T-helper 9 cell (primary cell): ENCODE data around the gene ABCC3.

Experiments
- DNase-seq: peaks from one replicate; pipeline ENCODE4 v3.0.0-alpha.2; 2020

Gene ABCC3

GRCh38 chr17:50649042-50649908 lies 14.6 kb downstream of the ABCC3 start:
- no peak for DNase-seq

GRCh38 chr17:50651661-50652060 lies 17.0 kb downstream of the ABCC3 start:
- no peak for DNase-seq

- DNase-seq: no peak
These were observed 19.1 kb downstream of the ABCC3 start for GRCh38 chr17:50653738-50654137.

- DNase-seq: no peak
These were observed 21.8 kb downstream of the ABCC3 start for GRCh38 chr17:50656509-50656908.

GRCh38 chr17:50657054-50657453 lies 22.4 kb downstream of the ABCC3 start:
- DNase-seq: no peak

- no peak for DNase-seq
These were observed 22.9 kb downstream of the ABCC3 start for GRCh38 chr17:50657627-50658026.

- no peak for DNase-seq
These were observed 23.9 kb downstream of the ABCC3 start for GRCh38 chr17:50658616-50659015.

- DNase-seq: no peak
These were observed 24.5 kb downstream of the ABCC3 start for GRCh38 chr17:50659179-50659578.

- DNase-seq: no peak
These were observed 25.6 kb downstream of the ABCC3 start for GRCh38 chr17:50660042-50660886.

GRCh38 chr17:50660887-50661345 lies 26.2 kb downstream of the ABCC3 start:
- no peak for DNase-seq

- DNase-seq: no peak
These were observed 26.7 kb downstream of the ABCC3 start for GRCh38 chr17:50661348-50661747.

GRCh38 chr17:50661795-50662391 lies 27.2 kb downstream of the ABCC3 start:
- no peak for DNase-seq

GRCh38 chr17:50662632-50663225 lies 28.0 kb downstream of the ABCC3 start:
- no peak for DNase-seq

GRCh38 chr17:50663812-50664374 lies 29.2 kb downstream of the ABCC3 start:
- DNase-seq: no peak

- DNase-seq: no peak
These were observed 30.2 kb downstream of the ABCC3 start for GRCh38 chr17:50664788-50665458.

GRCh38 chr17:50665838-50666237 lies 31.2 kb downstream of the ABCC3 start:
- DNase-seq: no peak

GRCh38 chr17:50666316-50666715 lies 31.6 kb downstream of the ABCC3 start:
- no peak for DNase-seq

- no peak for DNase-seq
These were observed 32.8 kb downstream of the ABCC3 start for GRCh38 chr17:50667259-50668024.

- no peak for DNase-seq
These were observed 33.5 kb downstream of the ABCC3 start for GRCh38 chr17:50668025-50668837.
